NOMO-1 treated with dmso at 0.1 percent for 144 hours (cell line): Measurements from ENCODE around the gene KIFAP3.
"Not testable (repeated sequence)": the region's sequence is repeated elsewhere in the genome, so short reads cannot be mapped to it uniquely, and the experiment has no call there.

Experiments
- DNase-seq: peaks from one replicate; lab custom pipeline; 2025; ENCODE audit not compliant: unreplicated experiment; lab: John Stamatoyannopoulos, UW

The KIFAP3 gene

DNA sequence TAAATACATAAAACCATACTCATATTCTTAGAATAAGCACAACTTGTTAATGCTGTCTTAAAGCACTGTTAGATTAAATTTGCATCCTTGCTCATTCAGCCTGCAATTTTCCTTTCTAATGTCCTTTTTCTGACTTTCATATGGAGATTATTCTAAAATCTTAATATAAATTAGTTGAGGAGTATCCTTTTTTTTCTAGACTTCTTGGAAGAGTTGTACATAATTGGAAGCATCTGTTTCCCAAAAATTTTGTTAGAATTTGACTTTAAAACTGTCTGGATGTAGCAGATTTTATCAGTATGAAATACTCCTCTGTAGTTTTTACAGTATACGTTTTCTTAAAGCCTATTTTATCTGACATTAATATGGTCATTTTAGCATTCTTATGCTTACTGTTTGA is 9.7 kb downstream of the KIFAP3 start:
- no peak for DNase-seq

DNA sequence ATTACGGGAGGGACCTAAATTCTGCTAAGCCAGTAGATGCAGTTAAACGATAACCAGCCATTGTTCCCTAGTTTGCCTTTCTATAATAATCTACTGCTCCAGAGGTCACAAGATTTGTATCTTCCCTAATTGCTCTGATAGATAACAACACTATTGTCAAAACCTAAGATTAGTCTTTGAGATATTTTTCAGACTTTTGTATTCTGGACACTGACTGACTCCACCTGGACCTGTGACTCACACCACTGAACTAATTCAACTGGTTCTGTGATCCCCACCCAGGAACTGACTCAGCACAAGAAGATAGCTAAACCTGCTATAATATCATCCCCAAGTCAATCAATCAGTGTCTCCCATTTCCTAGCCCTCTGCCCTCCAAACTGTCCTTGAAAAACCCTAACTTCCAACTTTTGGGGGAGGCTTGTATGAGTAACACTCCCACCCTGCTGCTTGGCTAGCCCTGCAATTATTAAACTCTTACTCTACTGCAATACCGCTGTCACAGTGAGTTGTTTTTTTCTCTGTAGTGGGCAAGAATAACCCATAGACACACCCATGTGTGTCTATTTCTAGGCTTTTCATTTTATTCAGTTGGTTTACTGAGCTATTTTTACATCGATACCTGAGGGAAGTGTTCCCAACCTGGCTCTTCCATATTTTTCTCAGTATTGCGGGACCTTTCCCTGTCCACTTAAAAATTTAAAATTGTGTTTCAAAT is 11.2 kb downstream of the KIFAP3 start:
- no peak for DNase-seq

DNA sequence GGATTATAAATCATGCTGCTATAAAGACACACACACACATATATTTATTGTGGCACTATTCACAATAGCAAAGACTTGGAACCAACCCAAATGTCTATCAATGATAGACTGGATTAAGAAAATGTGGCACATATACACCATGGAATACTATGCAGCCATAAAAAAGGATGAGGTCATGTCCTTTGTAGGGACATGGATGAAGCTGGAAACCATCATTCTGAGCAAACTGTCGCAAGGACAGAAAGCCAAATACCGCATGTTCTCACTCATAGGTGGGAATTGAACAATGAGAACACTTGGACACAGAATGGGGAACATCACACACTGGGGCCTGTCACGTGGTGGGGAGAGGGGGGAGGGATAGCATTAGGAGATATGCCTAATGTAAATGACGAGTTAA is 12.8 kb downstream of the KIFAP3 start:
- not testable (repeated sequence) for DNase-seq

DNA sequence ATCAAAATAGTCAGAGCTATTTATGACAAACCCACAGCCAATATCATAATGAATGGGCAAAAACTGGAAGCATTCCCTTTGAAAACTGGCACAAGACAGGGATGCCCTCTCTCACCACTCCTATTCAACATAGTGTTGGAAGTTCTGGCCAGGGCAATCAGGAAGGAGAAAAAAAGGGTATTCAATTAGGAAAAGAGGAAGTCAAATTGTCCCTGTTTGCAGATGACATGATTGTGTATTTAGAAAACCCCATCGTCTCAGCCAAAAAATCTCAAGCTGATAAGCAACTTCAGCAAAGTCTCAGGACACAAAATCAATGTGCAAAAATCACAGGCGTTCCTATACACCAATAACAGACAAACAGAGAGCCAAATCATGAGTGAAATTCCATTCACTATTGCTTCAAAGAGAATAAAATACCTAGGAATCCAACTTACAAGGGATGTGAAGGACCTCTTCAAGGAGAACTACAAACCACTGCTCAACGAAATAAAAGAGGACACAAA is 14.4 kb downstream of the KIFAP3 start:
- not testable (repeated sequence) for DNase-seq

DNA sequence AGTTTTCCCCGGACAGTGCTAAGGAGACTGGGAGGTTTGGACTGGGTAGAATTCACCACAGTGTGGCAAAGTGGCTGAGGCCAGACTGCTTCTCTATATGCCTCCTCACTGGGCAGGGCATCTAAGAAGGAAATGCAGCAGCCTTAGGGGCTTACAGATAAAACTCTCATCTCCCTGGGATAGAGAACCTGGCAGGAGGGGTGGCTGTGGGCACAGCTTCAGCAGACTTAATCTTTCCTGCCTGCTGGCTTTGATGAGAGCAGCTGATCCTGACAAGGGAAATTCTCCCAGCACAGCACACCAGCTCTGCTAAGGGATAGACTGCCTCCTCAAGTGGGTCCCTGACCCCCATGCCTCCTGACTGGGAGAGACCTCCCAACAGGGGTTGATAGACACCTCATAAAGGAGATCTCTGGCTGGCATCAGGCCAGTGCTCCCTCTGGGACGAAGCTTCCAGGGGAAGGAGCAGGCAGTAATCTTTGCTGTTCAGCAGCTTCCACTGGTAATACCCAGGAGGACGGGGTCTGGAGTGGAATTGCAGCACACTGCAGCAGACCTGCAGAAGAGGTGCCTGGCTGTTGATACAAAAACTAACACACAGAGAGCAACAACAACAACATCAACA is 25.2 kb downstream of the KIFAP3 start:
- DNase-seq: no peak

DNA sequence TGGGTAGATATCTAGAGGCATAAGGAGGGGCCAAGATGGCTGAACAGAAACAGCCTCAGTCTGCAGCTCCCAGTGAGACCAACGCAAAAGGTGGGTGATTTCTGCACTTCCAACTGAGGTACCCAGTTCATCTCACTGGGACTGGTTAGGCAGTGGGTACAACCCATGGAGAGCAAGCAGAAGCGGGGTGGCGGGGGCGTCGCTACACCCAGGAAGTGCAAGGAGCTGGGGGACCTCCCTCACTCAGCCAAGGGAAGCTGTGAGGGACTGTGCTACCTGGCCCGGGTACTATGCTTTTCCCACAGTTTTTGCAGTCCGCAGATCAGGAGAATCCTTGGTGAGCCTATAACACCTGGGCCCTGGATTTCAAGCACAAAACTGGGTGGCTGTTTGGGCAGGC is 26.0 kb downstream of the KIFAP3 start:
- DNase-seq: no peak

DNA sequence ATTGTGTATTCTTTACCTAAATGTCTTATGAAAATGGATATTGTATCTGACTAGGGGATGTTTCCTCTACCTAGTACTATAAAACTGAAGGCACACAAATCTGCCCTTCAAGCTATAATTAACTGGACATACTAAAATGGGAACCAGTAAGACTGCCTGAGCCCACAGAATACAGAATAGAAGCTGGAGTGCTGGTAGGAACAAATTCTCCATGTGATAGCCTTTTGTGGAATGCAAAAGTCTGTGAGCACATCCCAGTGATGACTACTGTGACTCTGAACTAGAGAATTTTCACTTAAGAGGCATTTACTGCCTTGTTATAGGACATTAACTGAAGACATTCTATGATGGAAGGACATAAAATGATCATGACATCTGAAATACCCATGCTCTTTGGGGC is 30.3 kb downstream of the KIFAP3 start:
- DNase-seq: no peak

DNA sequence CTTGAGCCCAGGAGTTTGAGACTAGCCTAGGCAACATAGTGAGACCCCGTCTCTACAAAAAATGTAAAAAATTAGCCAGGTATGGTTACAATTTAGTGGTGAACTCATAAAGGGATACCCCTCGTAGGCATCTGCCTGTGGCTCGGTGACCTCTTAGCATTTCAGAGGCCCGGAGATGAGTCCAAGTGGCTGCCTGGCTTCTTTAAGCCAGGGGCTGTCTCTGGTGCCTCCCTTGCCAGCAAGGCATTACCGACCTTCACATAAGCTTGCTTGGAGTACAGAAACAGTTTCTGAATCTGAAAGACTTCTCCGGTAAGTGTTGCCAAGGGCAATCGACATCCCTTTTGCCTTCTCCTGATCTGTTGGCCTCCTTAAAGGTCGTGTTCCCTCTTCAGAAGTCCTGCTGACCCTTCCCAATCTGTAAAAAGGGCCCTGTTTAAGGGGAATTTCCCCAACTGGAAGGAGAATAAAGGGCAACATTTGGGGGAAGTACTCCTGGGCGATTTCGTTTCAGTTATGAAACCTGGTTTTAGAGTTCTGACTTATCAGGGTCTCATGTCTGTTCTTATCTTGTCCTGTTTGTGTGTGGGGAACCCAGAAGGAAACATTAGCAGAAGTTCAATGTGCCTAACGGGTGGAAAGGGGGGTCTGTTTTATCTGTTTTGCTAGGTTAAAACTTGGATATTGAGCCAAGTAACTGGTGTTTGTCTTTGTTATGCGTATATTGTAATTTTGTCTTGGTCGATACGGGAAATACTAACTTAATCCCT is 32.9 kb downstream of the KIFAP3 start:
- DNase-seq: no peak

DNA sequence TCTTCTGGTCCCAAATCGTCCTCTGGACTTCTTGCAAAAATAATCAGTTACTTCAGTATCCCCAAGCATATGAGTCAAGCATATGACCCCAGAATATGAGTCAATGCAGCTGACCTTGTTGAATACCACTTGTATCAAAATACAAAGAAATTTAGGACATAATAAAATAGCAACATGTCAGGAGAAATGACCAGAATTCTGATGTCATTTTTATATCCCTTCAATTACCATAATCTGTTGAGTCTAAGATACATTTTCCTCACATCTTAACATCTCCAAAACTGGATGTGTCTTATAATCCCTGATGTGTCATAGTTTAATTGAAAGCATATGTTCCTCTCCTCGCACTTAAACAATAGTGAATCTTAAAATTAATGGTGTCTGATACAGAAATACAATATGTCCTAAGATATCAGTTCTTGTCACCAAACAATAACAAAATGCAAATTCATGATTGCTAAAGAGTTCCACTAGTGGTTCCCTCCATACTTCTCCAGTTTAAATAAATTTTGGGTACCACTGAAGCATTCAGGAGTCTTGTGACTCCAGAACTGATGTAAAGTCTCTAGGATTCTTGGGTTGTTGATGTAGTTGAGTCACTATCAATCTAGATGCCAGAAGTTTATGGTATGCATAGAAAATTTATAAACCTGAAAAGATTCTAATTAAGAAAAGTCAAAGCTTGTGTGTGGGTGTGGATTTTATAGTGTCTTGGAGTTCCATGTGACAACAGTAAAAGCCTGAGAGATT is 41.8 kb downstream of the KIFAP3 start:
- DNase-seq: no peak

DNA sequence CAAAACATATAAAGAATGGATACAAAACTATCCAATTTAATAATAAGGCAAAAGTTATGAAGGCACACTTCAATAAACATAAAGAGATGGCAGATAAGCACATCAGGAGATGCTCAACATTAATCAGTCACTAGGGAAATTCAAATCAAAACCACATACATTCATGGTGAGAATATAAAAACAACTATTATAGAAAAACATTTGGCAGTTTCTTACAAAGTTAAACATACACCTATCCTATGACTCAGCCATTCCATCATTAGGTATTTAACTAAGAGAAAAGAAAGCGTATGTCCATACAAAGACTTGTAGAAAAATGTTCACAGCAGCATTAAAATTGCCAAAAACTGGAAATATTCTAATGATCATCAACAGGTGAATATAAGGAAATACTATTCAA is 44.3 kb downstream of the KIFAP3 start:
- DNase-seq: no peak

DNA sequence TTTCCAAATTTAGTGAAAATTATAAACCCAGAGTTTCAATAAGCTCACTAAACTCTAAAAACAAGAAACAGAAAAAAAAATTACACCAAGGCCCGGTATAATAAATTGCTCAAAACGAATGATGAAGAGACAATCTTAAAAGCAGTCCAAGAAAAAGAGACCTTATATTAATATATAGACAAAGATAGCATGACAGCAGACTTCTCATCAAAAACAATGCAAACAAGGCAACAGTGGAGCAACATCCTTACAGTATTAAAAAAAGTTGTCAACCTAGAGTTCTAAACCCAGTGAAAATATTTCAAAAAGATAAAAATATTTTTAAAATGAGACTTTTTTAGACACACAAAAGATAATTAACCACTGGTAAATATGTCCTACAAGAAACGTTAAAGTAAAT is 46.7 kb downstream of the KIFAP3 start:
- DNase-seq: no peak

DNA sequence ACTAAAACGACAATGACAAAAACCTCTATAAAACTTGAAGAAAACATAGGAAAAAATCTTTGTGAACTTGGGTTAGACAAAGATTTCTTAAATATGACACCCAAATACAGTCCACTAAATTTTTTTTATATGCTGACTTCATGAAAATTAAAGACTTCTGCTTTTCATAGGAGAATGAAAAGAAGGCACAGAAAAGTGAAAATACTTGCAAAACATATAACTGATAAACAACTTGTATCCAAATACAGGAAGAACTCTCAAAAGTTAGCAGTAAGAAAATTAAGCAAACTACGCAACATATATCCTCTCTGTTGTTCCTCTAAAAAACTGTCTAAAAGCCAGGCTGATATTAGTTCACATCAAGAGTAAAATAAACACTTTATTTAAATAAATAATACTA is 53.6 kb downstream of the KIFAP3 start:
- no peak for DNase-seq

DNA sequence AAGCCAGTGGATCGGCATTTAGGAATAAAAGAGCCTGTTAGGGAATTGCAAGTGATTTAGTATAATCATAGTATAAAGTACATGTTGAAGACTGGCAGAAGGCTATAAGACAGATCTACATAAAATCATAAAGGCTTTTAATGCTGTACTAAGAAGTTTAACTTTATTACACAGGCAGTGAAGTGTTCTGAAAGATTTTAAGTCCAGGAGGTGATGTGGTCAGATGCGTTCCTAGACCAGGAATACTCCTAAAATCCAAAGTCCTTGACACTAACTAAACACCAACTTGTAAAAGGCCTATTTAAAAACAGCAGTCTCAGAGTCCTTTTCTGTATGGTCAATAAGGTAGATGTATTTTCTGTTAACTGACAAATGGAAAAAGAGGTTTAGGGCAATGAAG is 57.0 kb downstream of the KIFAP3 start:
- DNase-seq: no peak

DNA sequence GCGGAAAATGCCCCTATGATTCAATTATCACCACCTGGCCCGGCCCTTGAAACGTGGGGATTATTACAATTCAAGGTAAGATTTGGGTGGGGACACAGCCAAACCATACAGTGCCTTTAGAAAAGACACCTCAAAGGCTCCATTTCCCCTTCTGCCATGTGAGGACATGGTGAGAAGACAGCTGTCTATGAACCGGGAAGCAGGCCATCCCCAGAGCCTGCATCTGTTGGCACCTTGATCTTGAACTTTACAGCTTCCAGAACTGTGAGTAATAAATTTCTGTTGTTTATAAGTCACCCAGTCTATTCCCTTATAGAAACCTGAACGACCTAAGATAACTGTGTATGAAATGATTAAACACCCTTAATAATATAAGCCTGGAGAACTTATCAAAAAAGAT is 61.6 kb downstream of the KIFAP3 start:
- no peak for DNase-seq

DNA sequence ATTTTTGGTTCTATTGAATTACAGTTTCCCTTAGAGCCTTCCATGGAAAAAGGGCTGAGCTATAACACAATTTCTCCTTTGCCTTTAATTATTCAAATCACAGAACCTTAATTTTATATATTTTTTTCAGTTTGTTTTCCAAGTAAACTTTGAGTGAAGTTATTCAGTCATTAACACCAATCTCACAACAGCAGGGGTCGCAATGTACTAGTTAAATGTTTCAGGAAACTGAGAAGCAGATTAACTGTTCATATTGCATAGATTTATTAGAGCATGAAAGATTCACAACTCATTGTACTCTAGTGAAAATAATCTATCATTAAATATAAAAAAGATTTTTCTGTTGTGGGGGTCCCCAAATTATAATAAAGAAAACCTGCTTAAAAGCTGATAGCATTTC is 64.1 kb downstream of the KIFAP3 start:
- DNase-seq: no peak

DNA sequence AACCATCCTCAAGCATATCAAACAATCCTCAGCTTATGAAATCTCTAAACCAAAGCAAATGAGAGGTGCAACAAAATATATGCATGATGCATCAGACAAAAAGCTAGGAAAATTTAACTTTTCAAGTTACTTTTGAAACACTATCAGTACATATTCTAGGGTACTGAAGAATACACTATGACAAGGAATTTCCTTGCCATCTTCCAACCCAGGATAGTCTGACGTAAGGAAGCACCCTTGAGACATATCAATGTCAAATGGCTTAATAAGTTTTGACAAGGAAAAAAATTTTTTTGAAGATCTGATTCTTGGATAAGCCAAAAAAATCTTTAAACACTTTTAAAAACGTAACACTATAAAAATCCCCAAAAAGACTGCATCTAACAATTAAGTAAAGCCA is 64.9 kb downstream of the KIFAP3 start:
- no peak for DNase-seq

DNA sequence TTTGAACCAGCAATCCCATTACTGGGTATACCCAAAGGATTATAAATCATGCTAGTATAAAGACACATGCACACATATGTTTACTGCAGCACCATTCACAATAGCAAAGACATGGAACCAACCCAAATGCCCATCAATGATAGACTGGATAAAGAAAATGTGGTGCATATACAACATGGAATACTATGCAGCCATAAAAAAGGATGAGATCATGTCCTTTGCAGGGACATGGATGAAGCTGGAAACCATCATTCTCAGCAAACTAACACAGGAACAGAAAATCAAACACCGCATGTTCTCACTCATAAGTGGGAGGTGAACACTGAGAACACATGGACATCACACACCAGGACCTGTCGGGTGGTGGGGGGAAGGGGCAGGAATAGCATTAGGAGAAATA is 65.8 kb downstream of the KIFAP3 start:
- not testable (repeated sequence) for DNase-seq

DNA sequence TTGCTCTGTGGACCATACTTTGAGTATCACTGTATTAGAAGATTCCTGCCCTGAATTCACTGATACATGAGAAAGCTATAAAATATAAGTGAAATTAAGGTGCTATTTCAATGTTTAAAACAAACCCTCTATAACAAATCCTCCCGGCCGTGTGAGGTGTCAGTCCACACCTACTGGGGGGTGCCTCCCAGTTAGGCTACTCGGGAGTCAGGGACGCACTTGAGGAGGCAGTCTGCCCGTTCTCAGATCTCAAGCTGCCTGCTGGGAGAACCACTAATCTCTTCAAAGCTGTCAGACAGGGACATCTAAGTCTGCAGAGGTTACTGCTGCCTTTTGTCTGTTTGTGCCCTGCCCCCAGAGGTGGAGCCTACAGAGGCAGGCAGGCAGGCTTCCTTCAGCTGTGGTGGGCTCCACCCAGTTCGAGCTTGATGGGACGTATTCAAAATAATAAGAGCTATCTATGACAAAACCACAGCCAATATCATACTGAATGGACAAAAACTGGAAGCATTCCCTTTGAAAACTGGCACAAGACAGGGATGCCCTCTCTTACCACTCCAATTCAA is 71.1 kb downstream of the KIFAP3 start:
- DNase-seq: not testable (repeated sequence)

DNA sequence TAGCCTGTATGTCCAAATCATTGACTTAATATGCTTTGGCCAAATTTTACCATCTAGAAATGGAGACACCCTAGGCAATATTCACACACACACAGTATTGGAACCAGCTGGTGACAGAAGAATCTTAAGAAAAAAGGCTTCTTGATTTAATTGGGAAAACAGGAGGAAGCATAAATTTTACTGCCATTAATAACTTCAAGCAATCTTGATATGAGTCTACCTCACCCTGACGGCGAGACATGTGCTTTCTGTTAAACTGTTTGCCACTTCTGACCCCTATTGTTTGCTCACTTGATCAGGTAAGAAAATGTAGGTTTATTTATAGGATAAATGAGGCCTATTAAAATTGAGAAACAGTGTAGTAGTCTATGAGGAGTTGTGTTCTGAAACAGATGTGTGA is 73.2 kb downstream of the KIFAP3 start:
- DNase-seq: no peak

DNA sequence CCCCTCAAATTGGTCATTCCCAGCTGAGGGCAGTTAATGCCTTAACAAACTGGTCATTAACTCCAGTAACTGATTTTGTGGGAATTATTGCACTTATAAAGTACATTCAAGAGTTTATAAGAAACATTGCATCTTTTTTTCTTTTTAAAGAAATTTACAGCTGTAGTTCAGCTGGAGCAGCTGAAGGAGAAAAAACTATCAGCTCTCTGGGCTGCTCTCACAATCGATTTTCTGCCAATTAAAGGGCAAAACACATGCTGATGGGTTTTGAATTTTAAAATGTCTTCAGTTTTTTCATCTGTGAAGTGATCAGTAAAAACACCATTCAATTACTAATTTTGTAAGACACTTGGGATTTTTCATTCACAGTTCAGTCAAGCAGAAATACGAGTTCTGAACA is 74.7 kb downstream of the KIFAP3 start:
- no peak for DNase-seq

DNA sequence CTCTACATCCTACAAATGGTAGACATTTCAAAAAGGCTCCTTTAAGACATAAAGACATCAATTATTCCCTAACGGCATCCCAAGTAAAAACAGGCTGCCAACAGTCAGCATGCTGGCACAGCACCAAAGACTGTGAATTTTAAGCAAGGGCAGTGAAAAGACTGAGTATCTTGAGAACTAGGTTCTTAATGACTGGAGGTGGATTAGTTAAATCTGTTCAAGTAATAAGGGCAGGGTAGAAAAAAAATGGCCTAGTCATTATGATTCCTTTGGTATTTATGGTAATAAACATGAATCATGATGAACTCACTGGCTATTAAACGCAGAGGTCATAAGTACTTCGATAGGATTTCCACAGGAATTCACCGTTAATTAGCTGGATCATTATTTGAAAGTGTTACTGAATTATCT is 75.2 kb downstream of the KIFAP3 start:
- DNase-seq: no peak
